Measurements from ENCODE around the gene EVI5. TPM values are rescaled to one million over a fixed set of nuclear protein-coding genes. Genes with fewer than 3 reads are reported as not detected.

EVI5 gene
- total RNA-seq, 2 experiments from 2014 or later, result 2.6 to 14.0 TPM

DNA sequence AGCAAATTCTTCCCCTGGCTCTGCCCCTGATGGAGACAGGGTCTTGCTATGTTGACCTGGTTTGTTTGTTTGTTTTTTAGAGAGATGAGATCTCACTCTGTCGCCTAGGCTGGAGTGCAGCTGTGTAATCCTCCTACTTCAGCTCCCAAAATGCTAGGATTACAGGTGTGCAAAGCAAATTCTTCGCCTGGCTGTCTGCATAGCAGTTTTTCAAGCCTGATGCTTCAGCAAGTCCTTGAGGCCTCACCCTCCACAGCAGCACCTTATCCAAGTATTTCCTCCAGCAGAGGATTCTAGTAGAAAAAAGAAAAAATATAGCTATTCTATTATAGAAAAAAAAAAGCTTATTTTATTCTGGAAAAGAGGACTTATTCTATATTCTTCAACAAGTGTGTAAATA lies 31.8 kb upstream of the EVI5 start:
- no peak for ATAC-seq
- Mint-ChIP-seq H3K27ac (no peak overlapping the region), H3K27me3 (peaks cover 44% of the 10 kb centered on the region), H3K9me3 (ENCODE audit: low read depth) (no peaks in the 10 kb centered on the region), H3K4me1 (no peaks in the 10 kb centered on the region), H3K4me3 (no peak overlapping the region), H3K36me3 (no peaks in the 10 kb centered on the region)
- CTCF ChIA-PET, result interaction anchor here (1.2 to 4.8 kb wide), 4 partner anchors 11 to 72 kb away, joined by 3 to 67 read pairs (median 13); partner anchors contain the start of gene RPL5
- no peak for DNase-seq

DNA sequence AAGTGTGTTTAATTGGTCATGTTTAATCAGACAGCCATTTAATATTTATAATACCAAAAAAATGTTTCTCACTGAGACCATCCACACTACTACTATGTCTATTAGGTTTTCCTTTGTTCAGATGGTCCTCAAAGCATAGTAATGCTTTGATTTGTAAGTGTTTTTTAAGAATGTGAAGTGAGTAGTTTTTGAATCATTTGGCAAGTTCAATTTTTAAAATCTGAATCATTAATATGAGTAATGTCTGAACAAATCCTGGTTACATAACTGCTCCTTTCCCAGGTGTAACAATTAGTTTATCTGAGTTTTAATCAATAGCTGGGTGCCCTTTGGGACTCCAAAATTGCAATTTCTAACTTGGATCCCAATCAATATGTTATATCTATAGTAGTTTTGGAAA lies 23.5 kb upstream of the EVI5 start:
- H3K27ac Mint-ChIP-seq, result no peak overlapping the region
- no peak for DNase-seq
- no peaks in the 10 kb centered on the region for H3K4me1 Mint-ChIP-seq
- H3K27me3 Mint-ChIP-seq, result peaks cover 34% of the 10 kb centered on the region
- CTCF ChIA-PET, result interaction anchor here (0.9 kb wide), 1 partner anchor 24 kb away, joined by 3 read pairs; the partner anchor contains the start of gene RPL5
- H3K4me3 Mint-ChIP-seq, result no peak overlapping the region
- no peaks in the 10 kb centered on the region for H3K36me3 Mint-ChIP-seq
- no peaks in the 10 kb centered on the region for H3K9me3 Mint-ChIP-seq (ENCODE audit: low read depth)
- ATAC-seq, result no peak

GRCh38 chr1:92805216-92805615 lies 20.3 kb upstream of the EVI5 start:
- Mint-ChIP-seq H3K36me3 (no peaks in the 10 kb centered on the region), H3K27me3 (peaks cover 23% of the 10 kb centered on the region), H3K27ac (no peak overlapping the region), H3K4me1 (no peaks in the 10 kb centered on the region), H3K9me3 (ENCODE audit: low read depth) (no peaks in the 10 kb centered on the region), H3K4me3 (no peak overlapping the region)
- DNase-seq, result no peak
- CTCF ChIA-PET, result no interaction called here
- no peak for ATAC-seq

DNA sequence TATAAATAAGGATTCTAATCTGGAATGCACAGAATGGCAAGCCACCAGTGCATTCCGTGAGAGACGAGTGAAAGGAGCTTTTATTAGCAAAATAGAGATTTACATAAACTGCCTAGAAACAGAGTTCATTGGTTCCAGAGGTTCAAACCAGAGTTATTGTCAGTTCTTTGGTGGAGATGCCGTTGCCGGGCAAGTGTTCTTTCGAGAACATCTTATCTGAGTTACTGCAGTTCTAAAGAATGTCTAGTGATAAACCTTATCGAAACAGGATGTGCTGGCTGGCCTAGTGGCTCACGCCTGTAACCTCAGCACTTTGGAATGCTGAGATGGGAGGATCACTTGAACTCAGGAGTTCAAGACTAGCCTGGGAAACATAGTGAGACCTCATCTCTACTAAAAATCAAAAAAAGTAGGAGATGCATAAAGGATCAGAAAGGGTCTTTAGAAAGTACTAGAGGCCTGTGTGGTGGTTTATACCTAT lies 19.9 kb upstream of the EVI5 start:
- no peak for ATAC-seq
- Mint-ChIP-seq H3K27ac (no peak overlapping the region), H3K9me3 (ENCODE audit: low read depth) (no peaks in the 10 kb centered on the region), H3K27me3 (peaks cover 23% of the 10 kb centered on the region), H3K36me3 (no peaks in the 10 kb centered on the region), H3K4me1 (no peaks in the 10 kb centered on the region), H3K4me3 (no peak overlapping the region)
- DNase-seq, result no peak
- CTCF ChIA-PET, result no interaction called here

GRCh38 chr1:92803140-92803887 lies 18.4 kb upstream of the EVI5 start:
- H3K27me3 Mint-ChIP-seq, result peaks cover 22% of the 10 kb centered on the region
- no peak for DNase-seq
- H3K36me3 Mint-ChIP-seq, result no peaks in the 10 kb centered on the region
- no peak for ATAC-seq
- no peak overlapping the region for H3K4me3 Mint-ChIP-seq
- H3K4me1 Mint-ChIP-seq, result no peaks in the 10 kb centered on the region
- H3K27ac Mint-ChIP-seq, result no peak overlapping the region
- no peaks in the 10 kb centered on the region for H3K9me3 Mint-ChIP-seq (ENCODE audit: low read depth)
- CTCF ChIA-PET, result interaction anchor here (0.8 to 1.2 kb wide), 3 partner anchors 15 to 54 kb away, joined by 3 read pairs; no protein-coding TSS in a partner anchor

- ATAC-seq, result no peak
- Mint-ChIP-seq H3K27me3 (peaks cover 47% of the 10 kb centered on the region), H3K36me3 (peaks cover 2% of the 10 kb centered on the region), H3K4me3 (no peak overlapping the region), H3K27ac (no peak overlapping the region), H3K9me3 (ENCODE audit: low read depth) (no peaks in the 10 kb centered on the region), H3K4me1 (no peaks in the 10 kb centered on the region)
- CTCF ChIA-PET, result no interaction called here
- no peak for DNase-seq
These were observed 13.1 kb upstream of the EVI5 start for GRCh38 chr1:92797961-92798360.

DNA sequence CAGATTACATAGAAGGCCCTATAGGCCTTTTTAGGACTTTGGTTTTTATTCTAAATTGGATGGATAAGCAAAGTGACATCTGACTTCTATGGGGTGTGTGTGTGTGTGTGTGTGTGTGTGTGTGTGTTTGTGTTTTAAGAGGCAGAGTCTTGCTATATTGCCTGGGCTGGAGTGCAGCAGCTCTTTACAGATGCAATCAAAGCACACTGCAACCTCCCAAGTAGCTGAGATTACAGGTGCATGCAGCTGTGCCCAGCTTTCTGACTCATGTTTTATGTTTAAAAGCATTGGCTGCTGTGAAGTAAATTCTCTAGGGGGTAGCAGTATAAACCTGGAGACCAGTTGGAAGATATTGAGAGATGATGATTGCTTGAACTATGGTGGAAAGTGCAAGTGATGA lies 12.4 kb upstream of the EVI5 start:
- no peak for ATAC-seq
- Mint-ChIP-seq H3K4me3 (no peak overlapping the region), H3K27ac (no peak overlapping the region), H3K36me3 (peaks cover 2% of the 10 kb centered on the region), H3K9me3 (ENCODE audit: low read depth) (no peaks in the 10 kb centered on the region), H3K4me1 (no peaks in the 10 kb centered on the region), H3K27me3 (peaks cover 54% of the 10 kb centered on the region)
- no peak for DNase-seq
- CTCF ChIA-PET, result interaction anchor here (0.6 kb wide), 1 partner anchor 182 kb away, joined by 3 read pairs; no protein-coding TSS in a partner anchor

- Mint-ChIP-seq H3K27me3 (peaks cover 66% of the 10 kb centered on the region), H3K27ac (no peak overlapping the region), H3K4me1 (no peaks in the 10 kb centered on the region), H3K4me3 (no peak overlapping the region), H3K36me3 (peaks cover 2% of the 10 kb centered on the region), H3K9me3 (ENCODE audit: low read depth) (no peaks in the 10 kb centered on the region)
- no peak for ATAC-seq
- CTCF ChIA-PET, result interaction anchor here (1.6 kb wide), 1 partner anchor 23 kb away, joined by 3 read pairs; no protein-coding TSS in a partner anchor
- DNase-seq, result no peak
These were observed 10.3 kb upstream of the EVI5 start for GRCh38 chr1:92795166-92795565.

DNA sequence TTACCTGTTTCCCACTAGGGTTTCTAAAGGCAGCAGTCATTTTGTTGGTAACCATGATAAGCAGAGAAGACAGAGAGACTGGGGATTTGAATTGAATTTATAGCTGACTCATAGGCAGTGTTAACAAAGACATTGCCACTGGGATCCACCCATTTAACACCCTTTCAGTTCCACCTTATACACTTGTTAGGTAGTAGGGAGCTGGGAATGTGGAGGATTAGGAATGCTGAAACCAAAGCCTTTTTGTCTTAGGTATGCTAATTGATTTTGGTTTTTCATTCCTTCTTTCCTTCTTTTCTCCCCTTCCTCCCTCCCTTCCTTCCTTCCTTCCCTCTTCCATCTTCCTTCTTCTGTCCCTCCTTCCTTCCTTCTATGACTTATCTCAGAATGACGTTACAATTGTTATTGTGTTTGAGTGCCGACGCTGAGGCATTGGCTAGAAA lies 7.5 kb upstream of the EVI5 start:
- H3K4me3 Mint-ChIP-seq, result no peak overlapping the region
- DNase-seq (no peak), ATAC-seq (no peak)
- CTCF ChIA-PET, result no interaction called here
- peaks cover 2% of the 10 kb centered on the region for H3K36me3 Mint-ChIP-seq
- peaks cover 80% of the 10 kb centered on the region for H3K27me3 Mint-ChIP-seq
- no peaks in the 10 kb centered on the region for H3K9me3 Mint-ChIP-seq (ENCODE audit: low read depth)
- H3K4me1 Mint-ChIP-seq, result no peaks in the 10 kb centered on the region
- no peak overlapping the region for H3K27ac Mint-ChIP-seq

- ATAC-seq, result no peak
- Mint-ChIP-seq H3K4me1 (no peaks in the 10 kb centered on the region), H3K36me3 (peaks cover 2% of the 10 kb centered on the region), H3K9me3 (ENCODE audit: low read depth) (no peaks in the 10 kb centered on the region), H3K27me3 (peaks cover 86% of the 10 kb centered on the region), H3K4me3 (no peak overlapping the region), H3K27ac (no peak overlapping the region)
- CTCF ChIA-PET, result no interaction called here
- DNase-seq, result no peak
These were observed 6.7 kb upstream of the EVI5 start for GRCh38 chr1:92791487-92792066.

- Mint-ChIP-seq H3K27me3 (peaks cover 88% of the 10 kb centered on the region), H3K4me1 (peaks cover 2% of the 10 kb centered on the region), H3K27ac (no peak overlapping the region), H3K4me3 (no peak overlapping the region), H3K9me3 (ENCODE audit: low read depth) (no peaks in the 10 kb centered on the region), H3K36me3 (peaks cover 2% of the 10 kb centered on the region)
- CTCF ChIA-PET, result no interaction called here
- DNase-seq (no peak), ATAC-seq (no peak)
These were observed 6.0 kb upstream of the EVI5 start for GRCh38 chr1:92790867-92791266.

GRCh38 chr1:92790081-92790480 lies 5.2 kb upstream of the EVI5 start:
- DNase-seq (no peak), ATAC-seq (no peak)
- Mint-ChIP-seq H3K9me3 (ENCODE audit: low read depth) (no peaks in the 10 kb centered on the region), H3K27me3 (peaks cover 89% of the 10 kb centered on the region), H3K27ac (no peak overlapping the region), H3K36me3 (peaks cover 2% of the 10 kb centered on the region), H3K4me1 (peaks cover 7% of the 10 kb centered on the region), H3K4me3 (no peak overlapping the region)
- CTCF ChIA-PET, result no interaction called here

DNA sequence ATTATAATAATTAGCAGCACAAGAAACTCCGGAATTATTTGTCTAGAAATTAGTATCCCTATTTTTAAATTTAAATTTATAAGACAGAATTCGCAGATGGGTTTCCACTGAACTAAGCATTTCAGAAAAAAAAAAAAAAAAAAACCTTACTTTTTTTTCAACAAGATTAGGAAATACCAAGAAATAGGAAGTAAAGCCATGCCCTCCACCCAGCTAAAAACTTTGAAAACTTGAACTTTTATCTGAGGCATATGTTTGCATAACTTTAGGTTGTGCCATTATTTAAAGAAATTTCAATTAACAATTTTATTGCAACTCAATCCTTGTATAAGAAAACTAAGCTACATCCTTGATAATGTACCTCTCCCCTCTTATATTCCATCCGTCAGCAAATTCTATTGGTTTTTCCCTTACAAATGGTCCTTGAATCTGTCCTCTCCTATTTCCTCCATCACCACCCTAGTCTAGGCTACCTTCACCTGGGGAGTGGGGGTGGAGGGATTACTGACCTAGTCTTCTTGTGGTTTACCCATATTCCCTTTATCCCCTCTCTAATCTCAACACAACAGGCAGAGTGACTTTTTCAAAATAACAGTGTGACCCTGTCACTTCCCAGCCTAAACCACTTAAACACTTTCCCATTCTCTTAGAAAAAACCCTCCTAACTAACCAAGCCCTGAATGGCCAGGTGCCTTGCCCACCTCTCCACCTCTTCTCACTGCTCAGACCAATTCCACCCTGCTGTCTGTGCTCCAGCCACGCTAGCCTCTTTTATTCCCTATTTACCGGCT lies 1.4 kb upstream of the EVI5 start:
- DNase-seq (no peak), ATAC-seq (no peak)
- Mint-ChIP-seq H3K27me3 (peaks cover 79% of the 10 kb centered on the region), H3K36me3 (no peaks in the 10 kb centered on the region), H3K27ac (no peak overlapping the region), H3K4me3 (no peak overlapping the region), H3K4me1 (peaks cover 17% of the 10 kb centered on the region), H3K9me3 (ENCODE audit: low read depth) (no peaks in the 10 kb centered on the region)
- CTCF ChIA-PET, result interaction anchor here (1.4 to 1.7 kb wide), 2 partner anchors 37 to 45 kb away, joined by 3 to 5 read pairs; partner anchors contain the start of gene RPL5

All from activated CD8-positive, alpha-beta memory T cell treated with anti-CD3 and anti-CD28 coated beads, Interleukin-2, amount 10 ng/mL, durations not matched to agents 7 days and 5 days (primary cell).